8988T (cell line): ENCODE data around the gene ALOX5AP.
A peak's percentile ranks its signal among the peaks of the same experiment; 100 is the strongest.

Experiments
- DNase-seq: peaks from one replicate; pipeline ENCODE4 v3.0.0; 2011

The ALOX5AP gene

DNA sequence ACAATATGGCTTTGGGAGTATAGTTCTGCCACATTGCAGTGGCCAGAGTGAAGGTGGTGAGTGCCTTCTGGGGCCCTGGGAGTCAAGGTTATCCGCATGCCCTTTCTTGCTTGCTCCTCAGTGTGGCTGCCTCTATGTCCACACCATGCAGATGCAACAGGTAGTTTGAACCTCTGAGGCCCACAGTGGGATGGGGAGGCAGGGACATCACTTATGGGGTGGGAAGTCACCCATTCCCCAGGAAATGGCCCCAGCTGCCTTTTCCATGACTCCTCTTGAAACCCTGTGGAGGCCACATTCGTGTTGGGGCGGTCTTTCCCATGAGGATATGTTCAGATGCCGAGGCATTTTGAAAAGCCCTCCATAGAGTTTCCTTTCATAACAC, 20.0 kb upstream of the ALOX5AP start:
- no peak for DNase-seq

DNA sequence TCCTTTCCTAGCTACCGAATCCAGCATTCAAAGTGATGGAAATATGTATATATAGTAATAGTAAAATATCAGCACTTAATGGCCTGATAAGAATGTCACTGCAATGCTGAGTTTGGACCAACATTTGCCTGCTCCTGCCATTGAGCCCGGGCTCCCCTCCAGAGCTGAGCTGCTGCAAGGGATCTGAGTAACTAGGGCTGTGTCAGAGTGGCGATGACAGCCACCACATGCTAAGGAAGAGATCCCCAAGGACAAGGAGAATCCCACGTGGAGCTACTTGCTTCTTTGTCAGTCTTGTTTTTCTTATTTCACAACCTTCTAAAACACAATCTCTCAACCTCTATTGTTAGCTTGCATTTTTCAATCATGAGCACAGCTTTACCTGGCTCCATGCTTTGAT, 19.5 kb upstream of the ALOX5AP start:
- no peak for DNase-seq

DNA sequence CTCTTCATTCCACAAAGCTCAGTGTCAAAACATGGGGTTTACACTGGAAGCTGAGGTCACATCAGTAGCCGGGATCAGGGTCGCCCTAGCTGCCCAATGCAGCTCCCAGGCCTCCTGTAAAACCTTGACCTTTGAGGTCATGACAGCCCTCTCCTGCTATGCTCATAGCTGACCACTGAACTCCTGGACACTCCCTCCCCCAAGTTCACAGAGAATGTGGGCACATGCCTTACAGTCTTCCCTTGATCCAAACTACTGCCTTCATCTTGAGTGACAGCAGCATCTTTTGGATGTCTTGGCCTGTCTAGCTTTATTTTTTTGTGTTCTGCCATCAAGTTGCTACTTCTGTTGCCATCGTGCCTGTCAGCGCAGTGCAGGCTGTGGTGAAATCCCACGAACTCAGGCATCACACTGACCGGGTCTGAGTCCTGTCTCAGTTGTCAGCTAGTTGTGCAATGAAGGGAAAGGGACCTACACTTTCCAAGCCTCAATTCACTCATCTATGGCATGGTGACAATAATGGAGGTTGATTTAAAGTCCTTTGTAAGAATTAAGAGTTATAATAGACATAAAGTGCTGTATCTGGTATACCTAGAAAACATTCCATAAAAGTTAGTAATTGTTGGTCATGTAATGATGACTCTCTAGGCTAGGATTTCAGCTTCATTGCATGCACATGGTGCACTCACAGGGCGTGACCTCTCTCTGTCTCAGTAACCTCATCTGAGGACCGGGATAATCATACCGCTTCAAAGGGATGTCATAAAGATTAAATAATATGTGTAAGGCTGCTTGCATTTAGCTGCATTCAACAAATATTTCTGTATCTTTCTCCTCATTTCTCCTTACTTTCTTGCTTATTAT, 16.4 kb upstream of the ALOX5AP start:
- no peak for DNase-seq

DNA sequence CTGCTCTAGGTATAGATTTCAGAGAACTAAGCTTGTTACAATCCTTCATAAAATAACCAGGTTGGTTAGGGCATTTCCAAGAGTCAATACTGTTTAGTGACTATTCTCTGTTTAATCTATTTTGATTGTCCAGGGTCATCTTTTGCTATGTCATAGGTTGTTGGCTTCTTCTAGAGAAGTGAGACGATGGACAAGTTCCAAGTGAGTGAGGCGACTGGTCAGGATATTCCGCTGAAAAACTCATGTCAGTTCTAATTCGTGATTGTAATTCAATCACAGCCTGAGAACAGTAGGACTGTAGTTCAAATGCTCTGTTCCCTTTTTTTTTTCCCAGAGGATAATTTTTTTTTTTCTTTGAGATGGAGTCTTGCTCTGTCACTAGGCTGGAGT, 15.8 kb upstream of the ALOX5AP start:
- no peak for DNase-seq

DNA sequence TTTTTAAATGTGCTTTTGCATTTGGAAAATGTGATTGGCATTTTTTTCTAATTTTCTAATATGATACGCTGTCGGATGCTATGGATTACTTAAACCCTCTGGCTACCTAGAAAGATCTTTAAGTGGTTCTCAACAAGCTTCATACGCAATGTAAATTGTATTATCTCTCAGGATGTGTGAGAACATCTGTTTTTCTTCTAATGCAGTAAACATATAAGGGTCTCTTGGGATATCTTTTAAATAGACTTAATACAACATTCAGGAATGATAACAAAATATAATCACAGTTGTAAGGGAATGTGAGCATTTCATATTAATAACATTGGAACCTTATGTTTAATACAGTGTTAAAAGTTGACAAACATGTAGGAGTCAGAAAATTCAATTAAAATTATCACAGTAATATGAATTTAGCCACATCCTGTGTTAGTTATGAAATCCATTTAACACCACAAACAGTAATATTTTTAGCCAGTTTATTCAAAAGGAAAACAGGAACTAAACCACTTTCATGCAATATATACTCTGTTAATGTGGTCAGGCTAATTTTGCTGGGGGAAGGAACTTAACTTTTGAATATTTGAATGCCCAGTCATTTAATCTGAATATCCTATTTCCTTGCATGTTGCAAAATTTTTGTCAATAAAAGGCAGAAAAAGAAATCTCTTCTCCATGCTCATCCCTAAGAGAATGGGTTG, 15.0 kb upstream of the ALOX5AP start:
- no peak for DNase-seq

GRCh38 chr13:30721936-30722335, 13.4 kb upstream of the ALOX5AP start:
- no peak for DNase-seq

GRCh38 chr13:30722361-30722760, 13.0 kb upstream of the ALOX5AP start:
- no peak for DNase-seq

GRCh38 chr13:30724778-30725177, 10.6 kb upstream of the ALOX5AP start:
- no peak for DNase-seq

GRCh38 chr13:30725326-30726085, 9.8 kb upstream of the ALOX5AP start:
- no peak for DNase-seq

- no peak for DNase-seq
Measured at GRCh38 chr13:30726192-30726591, 9.2 kb upstream of the ALOX5AP start.

- DNase-seq, result no peak
Measured at GRCh38 chr13:30727491-30728355, 7.6 kb upstream of the ALOX5AP start.

DNA sequence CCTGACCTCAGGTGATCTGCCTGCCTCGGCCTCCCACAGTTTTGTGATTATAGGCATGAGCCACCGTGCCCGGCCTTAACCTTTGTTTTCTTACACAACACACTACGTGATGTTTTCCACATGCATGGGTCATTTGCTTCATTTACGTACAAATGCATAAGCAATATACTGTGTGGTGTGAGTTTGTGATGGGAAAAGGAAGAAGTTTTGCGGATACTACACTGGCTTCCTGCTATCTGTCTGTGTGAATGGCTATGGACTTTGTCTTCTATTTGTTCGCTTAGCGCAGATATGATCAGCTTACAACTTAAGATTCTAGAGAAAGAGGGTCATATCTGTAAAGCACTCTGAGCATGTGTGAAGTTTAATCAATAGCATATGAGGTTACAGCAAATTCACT, 5.5 kb upstream of the ALOX5AP start:
- DNase-seq, result no peak

- DNase-seq, result no peak
Measured at GRCh38 chr13:30730526-30730925, 4.8 kb upstream of the ALOX5AP start.

DNA sequence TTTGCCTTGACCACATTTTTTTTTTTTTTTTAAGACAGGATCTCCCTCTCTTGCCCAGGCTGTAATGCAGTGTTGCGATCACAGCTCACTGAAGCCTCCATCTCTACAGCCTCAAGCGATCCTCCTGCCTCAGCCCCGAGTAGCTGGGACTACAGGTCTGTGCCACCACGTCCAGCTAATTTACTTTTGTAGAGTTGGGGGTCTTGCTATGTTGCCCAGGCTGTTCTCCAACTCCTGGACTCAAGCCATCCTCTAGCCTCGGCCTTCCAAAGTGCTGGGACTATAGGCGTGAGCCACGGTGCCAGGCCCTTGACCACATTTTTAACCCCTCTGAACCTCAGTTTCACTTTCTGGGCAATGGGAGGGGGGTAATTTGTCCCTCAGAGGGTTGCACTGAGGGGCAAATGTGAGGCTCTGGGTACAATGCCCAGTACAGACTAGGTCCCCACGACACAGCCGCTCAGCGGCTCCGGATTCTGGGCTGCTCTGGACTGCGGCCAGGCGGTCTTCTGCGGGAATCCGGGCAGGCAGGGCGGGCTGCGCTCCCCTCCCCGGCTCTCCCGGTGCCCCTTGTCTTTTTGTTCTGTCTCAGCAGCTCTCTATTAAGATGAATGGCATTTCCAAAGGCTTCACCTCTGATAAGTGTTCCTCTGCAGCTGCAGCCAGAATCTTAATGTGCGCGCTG, 3.8 kb upstream of the ALOX5AP start:
- DNase-seq, result no peak

DNA sequence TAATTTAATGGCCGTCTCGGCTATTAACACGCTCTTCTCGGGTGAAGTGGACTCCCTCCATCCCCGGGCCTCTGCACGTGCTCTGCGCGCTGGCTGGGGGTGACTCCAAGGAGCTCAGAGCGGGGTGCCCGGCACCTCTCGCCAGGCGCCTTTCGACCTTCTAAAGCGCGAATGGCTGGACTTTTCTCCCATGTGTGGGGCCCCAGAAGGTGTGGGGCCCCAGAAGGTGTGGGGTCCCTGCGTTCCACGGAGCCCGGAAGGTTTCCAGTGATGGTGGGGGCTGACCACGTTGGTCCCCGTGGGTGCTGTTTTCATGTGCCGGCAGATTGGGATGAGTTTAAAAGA, 3.3 kb upstream of the ALOX5AP start:
- DNase-seq, result no peak

GRCh38 chr13:30734439-30734838, 904 bp upstream of the ALOX5AP start:
- peak; percentile 29 for DNase-seq

GRCh38 chr13:30735872-30736175, 481 bp downstream of the ALOX5AP start:
- no peak for DNase-seq

- DNase-seq, result no peak
Measured at GRCh38 chr13:30736461-30737320, 1.3 kb downstream of the ALOX5AP start.

DNA sequence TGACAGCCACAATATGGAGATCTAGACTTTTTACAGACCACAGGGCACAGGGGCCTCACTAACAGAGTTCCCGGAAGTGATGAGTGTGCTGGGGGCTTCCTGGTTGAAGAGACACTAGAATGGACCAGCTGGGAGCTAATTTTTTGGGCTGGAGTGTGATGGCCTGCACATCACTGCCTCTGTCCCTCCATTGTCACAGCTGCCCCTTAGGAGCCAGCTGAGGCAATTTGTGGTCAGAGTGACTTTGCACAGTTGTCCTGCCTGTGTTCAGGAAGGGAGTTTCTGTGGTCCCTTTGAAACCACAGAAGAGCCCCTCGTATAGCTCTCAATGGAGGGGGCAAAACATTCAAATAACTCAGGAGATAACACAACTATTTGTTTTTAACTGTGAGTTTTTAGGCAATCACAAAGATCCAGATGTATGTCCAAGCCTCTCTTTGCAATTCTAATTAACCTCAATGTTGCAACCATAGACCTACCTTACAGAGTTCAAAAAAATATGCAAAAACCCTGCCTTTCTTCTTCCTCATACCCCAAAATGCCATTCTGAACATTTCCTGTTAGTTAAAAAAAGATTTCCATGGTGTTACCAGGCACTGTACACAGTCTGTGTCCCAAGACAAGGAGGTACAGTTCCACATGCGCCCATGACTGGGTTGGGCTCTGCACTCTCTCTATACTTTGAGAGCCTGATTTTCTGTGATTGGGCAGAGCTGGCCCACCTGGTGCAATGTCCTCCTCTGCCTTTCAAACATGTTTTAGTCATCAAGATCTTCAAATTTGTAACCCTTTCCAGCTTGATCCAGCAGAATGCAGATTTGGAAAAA, 2.4 kb downstream of the ALOX5AP start:
- no peak for DNase-seq

DNA sequence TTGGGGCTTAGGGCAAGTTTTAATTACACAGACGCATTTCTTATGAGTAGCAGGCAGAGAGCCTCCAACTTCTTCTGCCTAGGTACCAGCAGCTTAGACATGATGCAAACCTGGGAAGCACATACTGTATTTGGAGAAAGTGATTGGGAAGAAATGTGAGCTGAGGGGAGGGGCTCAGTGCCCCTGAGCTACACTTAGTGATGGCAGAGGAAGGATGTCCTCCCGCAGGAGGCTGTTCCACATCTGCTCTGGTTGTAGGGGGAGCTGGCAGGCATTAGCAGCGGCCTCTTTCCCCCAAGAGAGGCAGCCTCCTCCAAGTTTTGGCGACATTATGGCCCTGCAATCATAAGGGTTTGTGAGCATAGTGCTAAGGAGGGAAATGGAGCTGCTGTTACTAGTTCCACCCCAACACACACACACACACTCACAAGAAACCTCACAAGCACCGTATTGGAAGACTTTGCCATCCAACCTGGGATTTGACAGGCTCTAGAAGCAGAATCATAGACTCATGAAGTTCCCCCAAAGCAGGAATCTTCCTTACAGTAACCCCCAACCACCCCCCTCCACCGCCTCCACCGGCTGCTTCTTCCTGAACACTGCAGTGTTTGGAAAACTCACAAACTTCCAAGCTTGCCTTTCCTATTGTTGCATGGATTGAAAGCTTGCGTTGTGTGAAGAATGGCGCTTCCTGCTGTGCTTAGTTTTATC, 3.3 kb downstream of the ALOX5AP start:
- no peak for DNase-seq
